Adrenal gland (tissue), 5 donors: Measurements from ENCODE around the gene GBF1.

Source experiments
- CTCF ChIP-seq, 6 experiments: fragments of 450-650 bp in 4 of 6; fragments of 200-600 bp in 2 of 6; sonication (generic) in 1 of 6; IDR thresholded peaks; 1 replicate in 5 of 6; 2 replicates in 1 of 6; pipeline versions ENCODE4 v1.5.1 to v1.8.0; 2016 to 2021; ENCODE audit warnings: antibody characterized with exemption in 6 of 6, mild to moderate bottlenecking in 2 of 6, moderate library complexity in 1 of 6
- POLR2A ChIP-seq, 2 donors: fragments of 450-650 bp; IDR thresholded peaks; one replicate each; pipeline ENCODE4 v1.6.1; 2017; ENCODE audit warnings: antibody characterized with exemption in 2 of 2, mild to moderate bottlenecking in 2 of 2, moderate library complexity in 1 of 2
- donor health status: DM: no; HTN: no; CAD: no.

GRCh38 chr10:102334101-102334500 lies 88.8 kb downstream of the GBF1 start:
- TF ChIP-seq POLR2A (IDR thresholded peaks at IDR 0.05): no peak
- TF ChIP-seq CTCF (IDR thresholded peaks at IDR 0.05): no peak
